WTC11 (cell line): ENCODE data around the gene SGCG. TPM values are rescaled to one million over a fixed set of nuclear protein-coding genes. Genes with fewer than 3 reads are reported as not detected.

ENCODE experiments used
- ATAC-seq: fragments of 200-7000 bp; cut with Tn5 transposase; 2 replicates; pipeline ENCODE4 v1.10.0; 2021; ENCODE audit warnings: mild to moderate bottlenecking, moderate library complexity
- CTCF ChIA-PET: fragments of 300-600 bp; sonication (Branson Sonifier 250); formaldehyde crosslinking; loops from one replicate; lab custom pipeline; 2021; ENCODE audit warnings: antibody characterized with exemption; lab: Charles Lee
- POLR2A ChIA-PET: fragments of 350-600 bp; sonication (Branson Sonifier 250); formaldehyde crosslinking; loops from one replicate; lab custom pipeline; 2021; ENCODE audit warnings: antibody characterized with exemption; lab: Charles Lee
- DNase-seq: peaks from one replicate; pipeline ENCODE4 v3.0.0; 2021; ENCODE audit warnings: low spot score
- H3K27ac Mint-ChIP-seq: 2 replicates; pipeline ENCODE4 v1.8.0; 2021; ENCODE audit warnings: mixed read lengths
- H3K27me3 Mint-ChIP-seq: 2 replicates; pipeline ENCODE4 v1.8.0; 2021; ENCODE audit warnings: low read depth, mild to moderate bottlenecking, moderate library complexity, mixed read lengths
- H3K36me3 Mint-ChIP-seq: 2 replicates; pipeline ENCODE4 v1.8.0; 2021; ENCODE audit warnings: mixed read lengths
- H3K4me1 Mint-ChIP-seq: 2 replicates; pipeline ENCODE4 v1.8.0; 2022; ENCODE audit warnings: mixed read lengths
- H3K4me3 Mint-ChIP-seq: 2 replicates; pipeline ENCODE4 v1.8.0; 2021; ENCODE audit warnings: mild to moderate bottlenecking, moderate library complexity, mixed read lengths
- H3K9me3 Mint-ChIP-seq: 2 replicates; pipeline ENCODE4 v1.8.0; 2021; ENCODE audit warnings: mixed read lengths
- ATF1 ChIP-seq: sonication (generic); formaldehyde crosslinking; IDR thresholded peaks from 2 replicates; pipeline ENCODE4 v1.8.1; 2023; ENCODE audit warnings: mild to moderate bottlenecking, moderate library complexity, missing genetic modification reagents
- CTCF ChIP-seq: fragments of 200-600 bp; IDR thresholded peaks from 2 replicates; pipeline ENCODE4 v1.8.0; 2022; ENCODE audit warnings: antibody characterized with exemption
- ETV6 ChIP-seq: sonication (generic); formaldehyde crosslinking; IDR thresholded peaks from 2 replicates; pipeline ENCODE4 v1.8.1; 2022; ENCODE audit warnings: mild to moderate bottlenecking, missing genetic modification reagents
- FOXP1 ChIP-seq: sonication (generic); formaldehyde crosslinking; IDR thresholded peaks from 2 replicates; pipeline ENCODE4 v1.8.0; 2022; ENCODE audit warnings: missing genetic modification reagents, mild to moderate bottlenecking, moderate library complexity, borderline replicate concordance
- FOXP4 ChIP-seq: sonication (generic); formaldehyde crosslinking; IDR thresholded peaks from 2 replicates; pipeline ENCODE4 v1.8.0; 2022; ENCODE audit warnings: mild to moderate bottlenecking, missing genetic modification reagents
- GRHL2 ChIP-seq: fragments of 250-450 bp; sonication (Bioruptor Pico); IDR thresholded peaks from 2 replicates; pipeline ENCODE4 v1.8.0; 2022; ENCODE audit warnings: mild to moderate bottlenecking, moderate library complexity; ENCODE audit not compliant: insufficient replicate concordance, severe bottlenecking
- GTF2I ChIP-seq: fragments of 250-450 bp; sonication (Bioruptor Pico); conservative IDR thresholded peaks from 2 replicates; pipeline ENCODE4 v1.4.0; 2021; ENCODE audit warnings: mild to moderate bottlenecking
- IRF1 ChIP-seq: sonication (generic); formaldehyde crosslinking; IDR thresholded peaks from 2 replicates; pipeline ENCODE4 v1.8.0; 2023; ENCODE audit warnings: missing genetic modification reagents
- NFYB ChIP-seq: sonication (generic); formaldehyde crosslinking; conservative IDR thresholded peaks from 2 replicates; pipeline ENCODE4 v1.8.0; 2022; ENCODE audit warnings: low read depth, missing genetic modification reagents
- NR3C1 ChIP-seq: sonication (generic); formaldehyde crosslinking; conservative IDR thresholded peaks from 2 replicates; pipeline ENCODE4 v1.8.1; 2023; ENCODE audit warnings: low read depth, mild to moderate bottlenecking, missing genetic modification reagents
- OVOL2 ChIP-seq: fragments of 250-450 bp; sonication (Bioruptor Pico); IDR thresholded peaks from 2 replicates; pipeline ENCODE4 v1.9.0; 2021; ENCODE audit warnings: mild to moderate bottlenecking, borderline replicate concordance
- RELA ChIP-seq: sonication (generic); formaldehyde crosslinking; IDR thresholded peaks from 2 replicates; pipeline ENCODE4 v1.8.1; 2022; ENCODE audit warnings: missing genetic modification reagents, mild to moderate bottlenecking, borderline replicate concordance
- RORB ChIP-seq: fragments of 250-450 bp; sonication (Bioruptor Pico); IDR thresholded peaks from 2 replicates; pipeline ENCODE4 v1.9.0; 2021; ENCODE audit warnings: mild to moderate bottlenecking
- SP1 ChIP-seq: sonication (generic); formaldehyde crosslinking; conservative IDR thresholded peaks from 2 replicates; pipeline ENCODE4 v1.8.1; 2022; ENCODE audit warnings: missing genetic modification reagents
- TEAD1 ChIP-seq: sonication (generic); formaldehyde crosslinking; IDR thresholded peaks from 2 replicates; pipeline ENCODE4 v1.8.0; 2022; ENCODE audit warnings: mild to moderate bottlenecking, missing genetic modification reagents
- TEAD4 ChIP-seq: sonication (generic); formaldehyde crosslinking; IDR thresholded peaks from 2 replicates; pipeline ENCODE4 v1.8.0; 2022; ENCODE audit warnings: mild to moderate bottlenecking, missing genetic modification reagents
- ZNF121 ChIP-seq: sonication (generic); formaldehyde crosslinking; IDR thresholded peaks from 2 replicates; pipeline ENCODE4 v1.8.0; 2023; ENCODE audit warnings: missing genetic modification reagents
- ZNF232 ChIP-seq: sonication (generic); formaldehyde crosslinking; IDR thresholded peaks from 2 replicates; pipeline ENCODE4 v1.8.0; 2022; ENCODE audit warnings: mild to moderate bottlenecking, missing genetic modification reagents
- ZNF263 ChIP-seq: sonication (generic); formaldehyde crosslinking; IDR thresholded peaks from 2 replicates; pipeline ENCODE4 v1.8.1; 2022; ENCODE audit warnings: low read depth, mild to moderate bottlenecking, moderate library complexity, missing genetic modification reagents
- ZNF281 ChIP-seq: sonication (generic); formaldehyde crosslinking; IDR thresholded peaks from 2 replicates; pipeline ENCODE4 v1.8.0; 2023; ENCODE audit warnings: mild to moderate bottlenecking, missing genetic modification reagents
- ZNF425 ChIP-seq: fragments of 250-450 bp; sonication (Bioruptor Pico); conservative IDR thresholded peaks from 2 replicates; pipeline ENCODE4 v1.9.0; 2021; ENCODE audit warnings: mild to moderate bottlenecking
- ZNF532 ChIP-seq: fragments of 250-450 bp; sonication (Bioruptor Pico); IDR thresholded peaks from 2 replicates; pipeline ENCODE4 v1.9.0; 2021; ENCODE audit warnings: mild to moderate bottlenecking, borderline replicate concordance
- total RNA-seq: library from RNA; stranded (reverse); gene quantifications from 3 replicates; pipeline ENCODE4 v1.2.3, GENCODE V29; 2021

The SGCG gene
- total RNA-seq, 1 experiment from 2014 or later, result not detected

GRCh38 chr13:23268441-23268840 lies 87.7 kb downstream of the SGCG start:
- ChIA-PET POLR2A (no interaction called here), CTCF (no interaction called here)
- H3K9me3 Mint-ChIP-seq, result no peaks in the 10 kb centered on the region
- no peak overlapping the region for H3K4me3 Mint-ChIP-seq
- no peaks in the 10 kb centered on the region for H3K27me3 Mint-ChIP-seq
- no peaks in the 10 kb centered on the region for H3K36me3 Mint-ChIP-seq
- no peak for ATAC-seq
- no peak overlapping the region for H3K27ac Mint-ChIP-seq
- DNase-seq, result no peak
- TF ChIP-seq NFYB (no peak), ZNF532 (no peak), CTCF (no peak), ETV6 (no peak), IRF1 (CRISPR knock-in tag) (no peak), TEAD1 (CRISPR knock-in tag) (no peak)
- TF ChIP-seq, all 79 proteins: peak for 0
- no peaks in the 10 kb centered on the region for H3K4me1 Mint-ChIP-seq

GRCh38 chr13:23271331-23271730 lies 90.6 kb downstream of the SGCG start:
- no peak for DNase-seq
- H3K4me1 Mint-ChIP-seq, result no peaks in the 10 kb centered on the region
- H3K27ac Mint-ChIP-seq, result no peak overlapping the region
- H3K27me3 Mint-ChIP-seq, result no peaks in the 10 kb centered on the region
- ATAC-seq, result no peak
- no peak overlapping the region for H3K4me3 Mint-ChIP-seq
- ChIA-PET CTCF (no interaction called here), POLR2A (no interaction called here)
- no peaks in the 10 kb centered on the region for H3K9me3 Mint-ChIP-seq
- no peaks in the 10 kb centered on the region for H3K36me3 Mint-ChIP-seq
- TF ChIP-seq SP1 (no peak), RELA (CRISPR knock-in tag) (no peak), FOXP1 (no peak), TEAD4 (CRISPR knock-in tag) (no peak), ZNF232 (CRISPR knock-in tag) (no peak), NR3C1 (no peak), RORB (no peak), OVOL2 (no peak), GTF2I (CRISPR knock-in tag) (no peak), ZNF281 (CRISPR knock-in tag) (no peak), IRF1 (CRISPR knock-in tag) (no peak), ZNF425 (CRISPR knock-in tag) (no peak), ZNF121 (CRISPR knock-in tag) (no peak), GRHL2 (no peak), ZNF263 (no peak), FOXP4 (no peak), ATF1 (CRISPR knock-in tag) (no peak)
